ENCODE results near the gene SLC66A3.

DNA sequence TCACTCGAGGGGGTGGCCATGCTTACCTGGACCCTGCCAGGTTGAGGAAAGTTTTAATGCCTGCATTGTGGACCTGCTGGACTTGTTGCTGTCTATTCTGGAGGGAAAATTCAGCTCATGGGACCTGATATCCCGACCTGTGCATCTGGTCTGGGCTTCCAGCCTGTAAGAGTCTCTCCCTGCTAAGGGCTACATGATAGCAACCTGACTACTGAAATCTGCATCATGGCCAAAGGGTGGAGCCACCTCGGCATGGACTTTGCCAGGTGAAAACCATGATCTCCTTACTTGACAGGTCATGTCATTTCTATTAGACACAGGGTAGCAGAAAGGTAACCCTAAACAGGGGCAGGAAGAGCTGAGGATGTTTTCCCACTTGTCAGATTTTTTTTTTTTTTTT is 12.9 kb upstream of the SLC66A3 start:
- TF ChIP-seq, protein P1, sequence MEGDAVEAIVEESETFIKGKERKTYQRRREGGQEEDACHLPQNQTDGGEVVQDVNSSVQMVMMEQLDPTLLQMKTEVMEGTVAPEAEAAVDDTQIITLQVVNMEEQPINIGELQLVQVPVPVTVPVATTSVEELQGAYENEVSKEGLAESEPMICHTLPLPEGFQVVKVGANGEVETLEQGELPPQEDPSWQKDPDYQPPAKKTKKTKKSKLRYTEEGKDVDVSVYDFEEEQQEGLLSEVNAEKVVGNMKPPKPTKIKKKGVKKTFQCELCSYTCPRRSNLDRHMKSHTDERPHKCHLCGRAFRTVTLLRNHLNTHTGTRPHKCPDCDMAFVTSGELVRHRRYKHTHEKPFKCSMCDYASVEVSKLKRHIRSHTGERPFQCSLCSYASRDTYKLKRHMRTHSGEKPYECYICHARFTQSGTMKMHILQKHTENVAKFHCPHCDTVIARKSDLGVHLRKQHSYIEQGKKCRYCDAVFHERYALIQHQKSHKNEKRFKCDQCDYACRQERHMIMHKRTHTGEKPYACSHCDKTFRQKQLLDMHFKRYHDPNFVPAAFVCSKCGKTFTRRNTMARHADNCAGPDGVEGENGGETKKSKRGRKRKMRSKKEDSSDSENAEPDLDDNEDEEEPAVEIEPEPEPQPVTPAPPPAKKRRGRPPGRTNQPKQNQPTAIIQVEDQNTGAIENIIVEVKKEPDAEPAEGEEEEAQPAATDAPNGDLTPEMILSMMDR (IDR thresholded peaks at IDR 0.05), result no peak
- TF ChIP-seq POLR2AphosphoS5 (IDR thresholded peaks at IDR 0.05), result no peak

Data from breast epithelium (tissue), 3 donors.